Kidney (tissue), 14 donors: ENCODE measurements around the gene TESMIN. TPM values are rescaled to one million over a fixed set of nuclear protein-coding genes. Genes with fewer than 3 reads are reported as not detected.

ENCODE experiments used
- DNase-seq, 5 donors: peaks; one replicate each; pipeline ENCODE4 v3.0.0-alpha.2; 2013 to 2020
- FAIRE-seq: peaks from 2 replicates; lab custom pipeline; 2012; peaks lifted over from hg19 to GRCh38; lab: Jason Lieb, UNC
- H3K27ac ChIP-seq, 2 donors: one replicate each; pipeline ENCODE4 v1.7.0; 2013; ENCODE audit warnings: low read depth in 2 of 2, low read length in 2 of 2, inconsistent platforms in 1 of 2
- H3K27me3 ChIP-seq: one replicate; pipeline ENCODE4 v1.7.1; 2013; ENCODE audit warnings: low read length, inconsistent platforms; ENCODE audit not compliant: control insufficient read depth, insufficient read depth
- H3K36me3 ChIP-seq, 3 donors: one replicate each; pipeline versions ENCODE4 v1.7.0 to v1.7.1; 2013; ENCODE audit warnings: low read length in 3 of 3, control low read depth in 1 of 3, inconsistent platforms in 1 of 3; ENCODE audit not compliant: insufficient read depth in 3 of 3, control insufficient read depth in 2 of 3
- H3K4me1 ChIP-seq, 3 donors: one replicate each; pipeline versions ENCODE4 v1.7.0 to v1.7.1; 2013; ENCODE audit warnings: low read length in 3 of 3, inconsistent platforms in 1 of 3, low read depth in 1 of 3; ENCODE audit not compliant: control insufficient read depth in 2 of 3, insufficient read depth in 2 of 3
- H3K4me3 ChIP-seq, 3 donors: one replicate each; pipeline versions ENCODE4 v1.7.0 to v1.8.1; 2013; ENCODE audit warnings: low read length in 3 of 3, control low read depth in 1 of 3, inconsistent platforms in 1 of 3
- H3K9ac ChIP-seq, 3 donors: one replicate each; pipeline versions ENCODE4 v1.7.0 to v1.7.1; 2013; ENCODE audit warnings: low read length in 3 of 3, control low read depth in 1 of 3, inconsistent platforms in 1 of 3
- H3K9me3 ChIP-seq, 3 donors: one replicate each; pipeline versions ENCODE4 v1.7.0 to v1.7.1; 2013; ENCODE audit warnings: low read length in 3 of 3, control low read depth in 1 of 3, inconsistent platforms in 1 of 3; ENCODE audit not compliant: control insufficient read depth in 2 of 3, insufficient read depth in 1 of 3
- CTCF ChIP-seq: IDR thresholded peaks from 3 replicates; pipeline ENCODE4 v1.5.1; 2012; ENCODE audit warnings: mild to moderate bottlenecking, moderate library complexity, borderline replicate concordance; ENCODE audit not compliant: insufficient read depth; ENCODE audit errors: extremely low read depth
- intact Hi-C: fragments of 100-400 bp; cut with DNase I; formaldehyde crosslinking; loops from one replicate; pipeline ENCODE4 v1.11.1; 2022
- polyA plus RNA-seq: library from polyadenylated mRNA; stranded (reverse); fragments of 350-450 nt; fragmentation: Illumina TruSeq; extraction: RNeasy Lipid Tissue Mini Kit (QIAGEN cat#74804); gene quantifications from one replicate; pipeline ENCODE4 v1.2.3, GENCODE V29; 2014; ENCODE audit warnings: low read depth, low replicate concordance; ENCODE audit not compliant: insufficient read depth
- total RNA-seq: library from RNA; stranded (reverse); fragmentation: NEBNext Ultra II Directional; extraction: Animal tissue kit (Norgen Biotek cat#: 25700); gene quantifications from one replicate; pipeline ENCODE4 v1.2.1, GENCODE V29; 2021
- donor health status: control.
- donor health status: control.
- donor health status: control.
- donor health status: control.
- donor health status: control.
- donor health status: DM: yes; HTN: yes; CAD: no.
- donor health status: Normal renal cell carcinoma (clear cell type).

The TESMIN gene
- total and polyA plus RNA-seq, 2 donors from 2014 or later, result 3.8 to 8.7 TPM

- no peak for FAIRE-seq
- intact Hi-C loops, result no loop called here
- no peak overlapping the region for H3K27ac ChIP-seq
Observed at GRCh38 chr11:68659158-68659921, 92.0 kb downstream of the TESMIN start.

GRCh38 chr11:68658661-68659060, 92.7 kb downstream of the TESMIN start:
- FAIRE-seq (no peak), DNase-seq (no peak)
- H3K36me3 ChIP-seq, result no peaks in the 10 kb centered on the region
- no peak overlapping the region for H3K9ac ChIP-seq
- no peak overlapping the region for H3K27ac ChIP-seq
- no peak overlapping the region for H3K4me3 ChIP-seq
- H3K27me3 ChIP-seq, result no peaks in the 10 kb centered on the region
- H3K4me1 ChIP-seq, result no peaks in the 10 kb centered on the region
- H3K9me3 ChIP-seq, result peaks cover 0 to 3% (median 3%) of the 10 kb centered on the region in 3 donors
- intact Hi-C loops, result no loop called here
- no peak for TF ChIP-seq CTCF

More at GRCh38 chr11:68659158-68659921, 92.0 kb downstream of the TESMIN start:
- no peak overlapping the region for H3K9ac ChIP-seq
- peak in 4 of 5 donors; percentile 46 to 85 (median 70) for DNase-seq
- peaks cover 0 to 3% (median 3%) of the 10 kb centered on the region in 3 donors for H3K9me3 ChIP-seq
- no peaks in the 10 kb centered on the region for H3K36me3 ChIP-seq
- no peak overlapping the region for H3K4me3 ChIP-seq
- H3K27me3 ChIP-seq, result no peaks in the 10 kb centered on the region
- no peaks in the 10 kb centered on the region for H3K4me1 ChIP-seq
- no peak for TF ChIP-seq CTCF

- FAIRE-seq (no peak), DNase-seq (no peak)
- Histone ChIP-seq H3K4me3 (no peak overlapping the region), H3K27me3 (no peaks in the 10 kb centered on the region), H3K27ac (no peak overlapping the region), H3K4me1 (no peaks in the 10 kb centered on the region), H3K9ac (no peak overlapping the region), H3K36me3 (no peaks in the 10 kb centered on the region), H3K9me3 (peaks cover 0 to 3% (median 3%) of the 10 kb centered on the region in 3 donors)
- no peak for TF ChIP-seq CTCF
- intact Hi-C loops, result no loop called here
Observed at GRCh38 chr11:68658097-68658496, 93.2 kb downstream of the TESMIN start.

Other genes starting within 250 kb of the TESMIN start
- 0.31 TPM for gene GAL, start 67.0 kb downstream of the TESMIN start, total RNA-seq
- not detected for gene GAL, start 67.0 kb downstream of the TESMIN start, polyA plus RNA-seq
- 61.5 TPM for gene CPT1A, start 90.4 kb upstream of the TESMIN start, total RNA-seq
- 51.3 TPM for gene CPT1A, start 90.4 kb upstream of the TESMIN start, polyA plus RNA-seq
- 45.0 TPM for gene MRPL21, start 152.3 kb upstream of the TESMIN start, total RNA-seq
- 147 TPM for gene MRPL21, start 152.3 kb upstream of the TESMIN start, polyA plus RNA-seq
- 19.6 TPM for gene IGHMBP2, start 152.4 kb upstream of the TESMIN start, total RNA-seq
- 8.8 TPM for gene IGHMBP2, start 152.4 kb upstream of the TESMIN start, polyA plus RNA-seq
- not detected for gene MRGPRD, start 229.5 kb upstream of the TESMIN start, total RNA-seq
- not detected for gene MRGPRD, start 229.5 kb upstream of the TESMIN start, polyA plus RNA-seq